Endothelial cell of umbilical vein (primary cell): Measurements from ENCODE around the gene INPP5K. TPM values are rescaled to one million over a fixed set of nuclear protein-coding genes. Genes with fewer than 3 reads are reported as not detected.

Experiments
- BruUV-seq: library from RNA; stranded (reverse); fragments of 400-500 nt; replicated peaks from 2 replicates; lab custom pipeline; 2021; lab: Mats Ljungman, UMichigan
- CTCF ChIA-PET: fragments of 300-600, 350-600 bp; sonication (Branson Sonifier 250); formaldehyde crosslinking; loops from one replicate; lab custom pipeline; 2021; ENCODE audit warnings: antibody characterized with exemption, inconsistent platforms; lab: Charles Lee
- POLR2A ChIA-PET: fragments of 300-600, 350-600 bp; sonication (Branson Sonifier 250); formaldehyde crosslinking; loops from one replicate; lab custom pipeline; 2021; ENCODE audit warnings: antibody characterized with exemption, inconsistent platforms; lab: Charles Lee
- DNase-seq: peaks from one replicate; pipeline ENCODE4 v3.0.0-alpha.2; 2011; ENCODE audit warnings: low read depth, low spot score
- FAIRE-seq: peaks from 2 replicates; lab custom pipeline; 2011; peaks lifted over from hg19 to GRCh38; lab: Jason Lieb, UNC
- H2AFZ ChIP-seq: 2 replicates; pipeline ENCODE4 v1.6.0; 2012; ENCODE audit warnings: low read depth, low read length, control low read depth, inconsistent platforms
- H3K27ac ChIP-seq: 2 replicates; pipeline ENCODE4 v1.5.1; 2011; ENCODE audit warnings: low read depth, mild to moderate bottlenecking, control low read depth, low read length, moderate library complexity; ENCODE audit not compliant: insufficient read depth
- H3K27me3 ChIP-seq, 2 experiments: 2 replicates each; pipeline versions ENCODE4 v1.6.0 to v1.6.1; 2011; ENCODE audit warnings: low read length in 2 of 2, mixed read lengths in 1 of 2; ENCODE audit not compliant: control insufficient read depth in 2 of 2, insufficient read depth in 2 of 2
- H3K36me3 ChIP-seq, 2 experiments: 2 replicates in 1 of 2; 3 replicates in 1 of 2; pipeline ENCODE4 v1.5.1; 2011; ENCODE audit warnings: low read length in 2 of 2, mild to moderate bottlenecking in 1 of 2, moderate library complexity in 1 of 2; ENCODE audit not compliant: control insufficient read depth in 2 of 2, insufficient read depth in 2 of 2; ENCODE audit errors: extremely low read depth in 1 of 2
- H3K4me1 ChIP-seq: 3 replicates; pipeline ENCODE4 v1.5.1; 2011; ENCODE audit warnings: mild to moderate bottlenecking, low read length; ENCODE audit not compliant: control insufficient read depth, insufficient read depth; ENCODE audit errors: extremely low read depth
- H3K4me2 ChIP-seq: 2 replicates; pipeline ENCODE4 v1.6.1; 2011; ENCODE audit warnings: low read length, control low read depth, mixed read lengths; ENCODE audit not compliant: insufficient read depth
- H3K4me3 ChIP-seq, 3 experiments: fragments of 200-600 bp in 1 of 3; sonication (generic), shearing (Covaris generic) in 1 of 3; replicated peaks in 1 of 3; 2 replicates each; pipeline ENCODE4 v1.5.1; 2011 to 2016; ENCODE audit warnings: control low read depth in 3 of 3, low read length in 3 of 3, mild to moderate bottlenecking in 2 of 3, inconsistent platforms in 1 of 3, low read depth in 1 of 3, moderate library complexity in 1 of 3; ENCODE audit not compliant: insufficient read depth in 1 of 3
- H3K79me2 ChIP-seq: 2 replicates; pipeline ENCODE4 v1.6.0; 2012; ENCODE audit warnings: low read length, inconsistent platforms; ENCODE audit not compliant: control insufficient read depth, insufficient read depth
- H3K9ac ChIP-seq: replicated peaks from 2 replicates; pipeline ENCODE3; 2011; ENCODE audit warnings: low read length, control low read depth; ENCODE audit not compliant: insufficient read depth; ENCODE audit errors: extremely low read depth
- H3K9me1 ChIP-seq: replicated peaks from 3 replicates; pipeline ENCODE4 v1.6.0; 2011; ENCODE audit warnings: mild to moderate bottlenecking, low read length; ENCODE audit not compliant: control insufficient read depth, insufficient read depth; ENCODE audit errors: extremely low read depth
- H3K9me3 ChIP-seq: replicated peaks from 2 replicates; pipeline ENCODE4 v1.5.1; 2012; ENCODE audit warnings: low read length, inconsistent platforms; ENCODE audit not compliant: control insufficient read depth, insufficient read depth
- H4K20me1 ChIP-seq: replicated peaks from 2 replicates; pipeline ENCODE3; 2011; ENCODE audit warnings: mild to moderate bottlenecking, low read length; ENCODE audit not compliant: control insufficient read depth, insufficient read depth; ENCODE audit errors: extremely low read depth
- EZH2 ChIP-seq: IDR thresholded peaks from 2 replicates; pipeline ENCODE4 v1.6.1; 2012; ENCODE audit warnings: borderline replicate concordance, low read depth, mild to moderate bottlenecking, moderate library complexity, low read length, inconsistent platforms; ENCODE audit not compliant: severe bottlenecking
- FOS ChIP-seq: IDR thresholded peaks from 2 replicates; pipeline ENCODE4 v1.6.1; 2011; ENCODE audit warnings: mild to moderate bottlenecking, low read length, moderate library complexity, borderline replicate concordance; ENCODE audit not compliant: insufficient read depth
- GATA2 ChIP-seq: IDR thresholded peaks from 2 replicates; pipeline ENCODE4 v1.7.0; 2011; ENCODE audit warnings: low read depth, mild to moderate bottlenecking, moderate library complexity, mixed read lengths, low read length; ENCODE audit not compliant: insufficient read length, insufficient read depth
- JUN ChIP-seq: IDR thresholded peaks from 2 replicates; pipeline ENCODE4 v1.6.1; 2011; ENCODE audit warnings: borderline replicate concordance, low read depth; ENCODE audit not compliant: insufficient read length, insufficient read depth
- MAX ChIP-seq: IDR thresholded peaks from 2 replicates; pipeline ENCODE4 v1.6.1; 2011; ENCODE audit not compliant: insufficient read depth, insufficient read length
- MYC ChIP-seq: IDR thresholded peaks from one replicate; pipeline ENCODE4 v1.6.1; 2011; ENCODE audit warnings: mild to moderate bottlenecking, low read depth, low read length
- POLR2A ChIP-seq: IDR thresholded peaks from 2 replicates; pipeline ENCODE4 v1.6.1; 2012; ENCODE audit warnings: low read depth, mild to moderate bottlenecking, control low read depth, low read length
- POLR2AphosphoS5 ChIP-seq: IDR thresholded peaks from 2 replicates; pipeline ENCODE4 v1.6.1; 2012; ENCODE audit warnings: low read depth, mild to moderate bottlenecking, control low read depth, low read length, moderate library complexity; ENCODE audit not compliant: insufficient read depth
- dilution Hi-C: fragments of 300-500 bp; cut with MboI; formaldehyde crosslinking; loops from one replicate; pipeline ENCODE4 v1.15.0; 2019; ENCODE audit warnings: low sequenced_read_pairs; ENCODE audit not compliant: extremely low pct_ligation_motif_present
- intact Hi-C: fragments of 100-400 bp; cut with micrococcal nuclease; formaldehyde crosslinking; loops from one replicate; pipeline ENCODE4 v1.10.0; 2022
- polyA plus RNA-seq, 4 experiments: library from polyadenylated mRNA; depleted of rRNA in 3 of 4; stranded (reverse) in 3 of 4; unstranded in 1 of 4; fragments of >200 nt; gene quantifications; 2 replicates each; pipeline versions ENCODE4 v1.2.1 to v1.2.3, GENCODE V29; 2011 to 2012; ENCODE audit warnings: missing spikeins in 1 of 4
- total RNA-seq: library from RNA; stranded (reverse); gene quantifications from 2 replicates; pipeline ENCODE4 v1.2.3, GENCODE V29; 2021
- TF ChIP-seq, protein P1 (sequence below), 2 donors: IDR thresholded peaks; 1 replicate in 1 of 2; 2 replicates in 1 of 2; pipeline ENCODE4 v1.5.1; 2011; ENCODE audit warnings: low read length in 2 of 2, mild to moderate bottlenecking in 2 of 2, moderate library complexity in 2 of 2, control low read depth in 1 of 2, inconsistent platforms in 1 of 2, low read depth in 1 of 2; ENCODE audit not compliant: insufficient read depth in 1 of 2; ENCODE audit errors: extremely low read depth in 1 of 2

Gene INPP5K
- total and polyA plus RNA-seq, 2 donors (not counting 3 experiments of a cell fraction or from before 2014, with no cell fraction given) = 44.2 to 54.1 TPM

- Histone ChIP-seq H3K79me2 (no peaks in the 10 kb centered on the region), H3K4me2 (no peak overlapping the region), H3K27ac (no peak overlapping the region), H3K36me3 (peaks cover 8 to 51% of the 10 kb centered on the region in 2 experiments), H2AFZ (no peak overlapping the region), H3K27me3 (no peaks in the 10 kb centered on the region), H3K4me1 (no peaks in the 10 kb centered on the region), H3K4me3 (no peak overlapping the region), H4K20me1 (no peaks in the 10 kb centered on the region), H3K9ac (no peak overlapping the region), H3K9me1 (no peaks in the 10 kb centered on the region), H3K9me3 (no peaks in the 10 kb centered on the region)
- intact Hi-C loops = no loop called here
- ChIA-PET POLR2A (no interaction called here), CTCF (interaction anchor here (1.0 to 1.4 kb wide), 2 partner anchors 12 to 108 kb away, joined by 3 to 4 read pairs; no protein-coding TSS in a partner anchor)
- FAIRE-seq (no peak), DNase-seq (no peak)
- dilution Hi-C loops = no loop called here
- BruUV-seq = no TSS peak
- TF ChIP-seq FOS (no peak), POLR2A (no peak), JUN (no peak), MYC (no peak), POLR2AphosphoS5 (no peak), GATA2 (no peak), MAX (no peak), EZH2 (no peak)
- TF ChIP-seq, protein P1, sequence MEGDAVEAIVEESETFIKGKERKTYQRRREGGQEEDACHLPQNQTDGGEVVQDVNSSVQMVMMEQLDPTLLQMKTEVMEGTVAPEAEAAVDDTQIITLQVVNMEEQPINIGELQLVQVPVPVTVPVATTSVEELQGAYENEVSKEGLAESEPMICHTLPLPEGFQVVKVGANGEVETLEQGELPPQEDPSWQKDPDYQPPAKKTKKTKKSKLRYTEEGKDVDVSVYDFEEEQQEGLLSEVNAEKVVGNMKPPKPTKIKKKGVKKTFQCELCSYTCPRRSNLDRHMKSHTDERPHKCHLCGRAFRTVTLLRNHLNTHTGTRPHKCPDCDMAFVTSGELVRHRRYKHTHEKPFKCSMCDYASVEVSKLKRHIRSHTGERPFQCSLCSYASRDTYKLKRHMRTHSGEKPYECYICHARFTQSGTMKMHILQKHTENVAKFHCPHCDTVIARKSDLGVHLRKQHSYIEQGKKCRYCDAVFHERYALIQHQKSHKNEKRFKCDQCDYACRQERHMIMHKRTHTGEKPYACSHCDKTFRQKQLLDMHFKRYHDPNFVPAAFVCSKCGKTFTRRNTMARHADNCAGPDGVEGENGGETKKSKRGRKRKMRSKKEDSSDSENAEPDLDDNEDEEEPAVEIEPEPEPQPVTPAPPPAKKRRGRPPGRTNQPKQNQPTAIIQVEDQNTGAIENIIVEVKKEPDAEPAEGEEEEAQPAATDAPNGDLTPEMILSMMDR (IDR thresholded peaks at IDR 0.05; ENCODE audit: extremely low read depth in 1 of 2, insufficient read depth in 1 of 2, low read depth in 1 of 2, low read length in 2 of 2) = no peak
Observed at GRCh38 chr17:1473170-1473569, 43.2 kb downstream of the INPP5K start.
